ENCODE data around the gene COL23A1. TPM values are rescaled to one million over a fixed set of nuclear protein-coding genes. Genes with fewer than 3 reads are reported as not detected.

COL23A1 gene
- total and polyA plus RNA-seq, 2 of the 8 experiments (the other 6 are each of a cell fraction or from before 2014, with no cell fraction given), result 3.1 to 4.7 TPM

DNA sequence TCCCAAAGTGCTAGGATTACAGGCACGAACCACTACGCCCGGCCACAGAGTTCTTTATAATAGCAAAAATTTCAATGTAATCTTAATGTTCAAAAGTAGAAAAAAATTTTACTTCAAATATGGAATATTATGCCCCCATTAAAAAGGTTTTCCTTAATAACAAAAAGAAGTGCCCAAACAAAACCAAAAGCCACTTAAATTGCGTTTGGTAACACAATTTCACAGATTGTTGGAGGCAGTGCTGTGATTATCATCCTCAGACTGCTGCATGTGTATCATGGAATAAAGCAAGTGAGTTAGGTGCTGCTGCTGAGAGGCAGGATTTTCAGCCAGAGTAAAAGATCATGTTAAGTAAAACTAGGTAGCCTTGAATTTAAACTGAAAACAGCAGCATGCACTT is 132.7 kb downstream of the COL23A1 start:
- Histone ChIP-seq H3K27me3 (replicated peaks in 1 of 4; ENCODE audit: control insufficient read depth in 3 of 4, extremely low read depth in 1 of 4, insufficient read depth in 3 of 4, low read length in 3 of 4) (no peaks in the 10 kb centered on the region), H3K23me2 (ENCODE audit: low read depth, low read length) (no peaks in the 10 kb centered on the region), H2BK120ac (replicated peaks; ENCODE audit: low read depth, low read length) (no peak overlapping the region), H3K9me3 (ENCODE audit: insufficient read depth in 2 of 2, low read depth in 1 of 2, low read length in 1 of 2) (no peaks in the 10 kb centered on the region), H2BK15ac (ENCODE audit: low read length) (no peak overlapping the region), H2AFZ (ENCODE audit: low read length) (no peak overlapping the region), H3K14ac (ENCODE audit: insufficient read length) (no peak overlapping the region), H3K27ac (ENCODE audit: low read depth, low read length) (no peak overlapping the region), H3K4me1 (replicated peaks in 1 of 4; ENCODE audit: control insufficient read depth in 3 of 4, insufficient read depth in 4 of 4, low read length in 3 of 4) (peaks cover 5 to 14% (median 8%) of the 10 kb centered on the region in 4 experiments), H4K8ac (ENCODE audit: extremely low read depth, insufficient read depth, low read length) (no peak overlapping the region), H3K79me1 (ENCODE audit: low read depth, low read length) (no peaks in the 10 kb centered on the region), H2BK5ac (ENCODE audit: low read depth, low read length) (no peak overlapping the region), H3K9ac (replicated peaks in 1 of 4; ENCODE audit: extremely low read depth in 1 of 4, low read depth in 3 of 4, low read length in 3 of 4) (no peak overlapping the region), H4K5ac (ENCODE audit: insufficient read length, low read depth, low read length) (no peak overlapping the region), H2BK12ac (ENCODE audit: low read depth, low read length) (no peak overlapping the region), H3K4me2 (ENCODE audit: insufficient read depth in 1 of 2, low read depth in 2 of 2, low read length in 2 of 2) (no peak overlapping the region), H3K23ac (ENCODE audit: insufficient read length) (no peak overlapping the region), H2AK5ac (ENCODE audit: low read depth, low read length) (no peak overlapping the region), H4K91ac (replicated peaks; ENCODE audit: insufficient read length, low read length) (no peak overlapping the region), H3K79me2 (ENCODE audit: control insufficient read depth in 1 of 2, insufficient read depth in 2 of 2, low read length in 2 of 2) (no peaks in the 10 kb centered on the region), H2BK20ac (ENCODE audit: low read length) (no peak overlapping the region), H3K4me3 (ENCODE audit: extremely low read depth in 1 of 4, insufficient read depth in 2 of 4, low read depth in 3 of 4, low read length in 4 of 4) (no peak overlapping the region), H3K18ac (ENCODE audit: extremely low read depth, low read length) (no peak overlapping the region), H4K20me1 (replicated peaks in 1 of 2; ENCODE audit: control insufficient read depth in 1 of 2, insufficient read depth in 2 of 2, low read length in 2 of 2) (no peaks in the 10 kb centered on the region), H3K4ac (replicated peaks; ENCODE audit: insufficient read length, low read depth, low read length) (no peak overlapping the region), H3K56ac (replicated peaks; ENCODE audit: insufficient read length, low read depth, low read length) (no peak overlapping the region), H3K36me3 (ENCODE audit: control insufficient read depth in 2 of 4, insufficient read depth in 4 of 4, low read length in 3 of 4) (no peaks in the 10 kb centered on the region)
- CTCF ChIA-PET (ENCODE audit: partially characterized antibody), result interaction anchor here (0.6 to 1.2 kb wide), 2 partner anchors 154 to 338 kb away, joined by 3 read pairs; no protein-coding TSS in a partner anchor
- DNase-seq (ENCODE audit: low read depth in 1 of 2, low spot score in 2 of 2) (no peak), FAIRE-seq (no peak)
- WGBS, 2 experiments (ENCODE audit: extremely low coverage in 1 of 2, insufficient coverage in 1 of 2, insufficient read length in 1 of 2, insufficient replicate concordance in 2 of 2, low coverage in 1 of 2, low lambda C conversion rate in 2 of 2, missing lambda C conversion rate in 1 of 2), result 92% methylated on average over 4 of the region's 4 CpGs; no CpG with 5 or more reads in 1 of the 2 experiments
- TF ChIP-seq SP1 (IDR thresholded peaks at IDR 0.05; ENCODE audit: low read depth, low read length) (no peak), EGR1 (IDR thresholded peaks at IDR 0.05; ENCODE audit: borderline replicate concordance, low read depth, low read length) (no peak), BCL11A (IDR thresholded peaks at IDR 0.05; ENCODE audit: low read depth in 2 of 2, low read length in 2 of 2) (no peak), POU5F1 (IDR thresholded peaks at IDR 0.05; ENCODE audit: low read depth, low read length) (no peak), CHD1 (IDR thresholded peaks at IDR 0.05; ENCODE audit: low read depth, low read length) (no peak), HDAC6 (IDR thresholded peaks at IDR 0.05; ENCODE audit: low read depth, low read length) (no peak), CEBPB (IDR thresholded peaks at IDR 0.05; ENCODE audit: low read depth, low read length) (no peak), SP4 (IDR thresholded peaks at IDR 0.05; ENCODE audit: low read length) (no peak), SRF (IDR thresholded peaks at IDR 0.05; ENCODE audit: low read depth, low read length) (no peak), CHD2 (IDR thresholded peaks at IDR 0.05; ENCODE audit: low read length) (no peak), RNF2 (IDR thresholded peaks at IDR 0.05; ENCODE audit: borderline replicate concordance, low read depth, low read length, missing control alignments, poor library complexity, severe bottlenecking) (no peak), CBX5 (IDR thresholded peaks at IDR 0.05; ENCODE audit: low read depth, low read length) (no peak)
- POLR2A ChIA-PET (ENCODE audit: partially characterized antibody), result no interaction called here

Data from H1 (cell line).